A673 (cell line): Measurements from ENCODE around the gene ZDHHC20. TPM values are rescaled to one million over a fixed set of nuclear protein-coding genes. Genes with fewer than 3 reads are reported as not detected.
"Not testable (repeated sequence)": the region's sequence is repeated elsewhere in the genome, so short reads cannot be mapped to it uniquely, and the experiment has no call there.

ENCODE experiments used
- BruUV-seq: library from RNA; stranded (reverse); fragments of 400-500 nt; replicated peaks from 2 replicates; lab custom pipeline; 2021; lab: Mats Ljungman, UMichigan
- CTCF ChIA-PET: fragments of 300-600 bp; sonication (Branson Sonifier 250); formaldehyde crosslinking; loops from one replicate; lab custom pipeline; 2022; ENCODE audit warnings: antibody characterized with exemption; lab: Charles Lee
- POLR2A ChIA-PET: fragments of 300-600 bp; sonication (Branson Sonifier 250); formaldehyde crosslinking; loops from one replicate; lab custom pipeline; 2022; ENCODE audit warnings: antibody characterized with exemption; ENCODE audit not compliant: low non-redundant PET; lab: Charles Lee
- DNase-seq: peaks from one replicate; pipeline ENCODE4 v3.0.0-alpha.2; 2015; ENCODE audit warnings: low spot score
- H3K27ac ChIP-seq: fragments of 200-600 bp; sonication (generic); 2 replicates; pipeline ENCODE4 v1.5.1; 2016; ENCODE audit warnings: mixed run types, low read depth, mild to moderate bottlenecking, mixed read lengths, antibody characterized with exemption, low read length; ENCODE audit not compliant: poor library complexity, severe bottlenecking
- H3K27me3 ChIP-seq: fragments of 200-600 bp; sonication (generic); replicated peaks from 2 replicates; pipeline ENCODE4 v1.6.1; 2017; ENCODE audit warnings: mixed run types, low read depth, mild to moderate bottlenecking, mixed read lengths, antibody characterized with exemption, low read length; ENCODE audit not compliant: insufficient read depth, poor library complexity
- H3K36me3 ChIP-seq: fragments of 200-600 bp; sonication (generic); 2 replicates; pipeline ENCODE4 v1.6.1; 2016; ENCODE audit warnings: mixed run types, mild to moderate bottlenecking, mixed read lengths, antibody characterized with exemption, low read length; ENCODE audit not compliant: insufficient read depth, poor library complexity, severe bottlenecking
- H3K4me1 ChIP-seq: fragments of 200-600 bp; sonication (generic); 2 replicates; pipeline ENCODE4 v1.6.1; 2017; ENCODE audit warnings: mixed run types, mild to moderate bottlenecking, mixed read lengths, antibody characterized with exemption, low read length; ENCODE audit not compliant: insufficient read depth, poor library complexity, severe bottlenecking
- H3K4me3 ChIP-seq: fragments of 200-600 bp; sonication (generic); 2 replicates; pipeline ENCODE4 v1.5.1; 2016; ENCODE audit warnings: low read depth, mixed run types, mild to moderate bottlenecking, mixed read lengths, low read length; ENCODE audit not compliant: poor library complexity, severe bottlenecking
- H3K9me3 ChIP-seq: fragments of 200-600 bp; sonication (generic); 2 replicates; pipeline ENCODE4 v1.6.1; 2016; ENCODE audit warnings: mixed run types, low read depth, mild to moderate bottlenecking, mixed read lengths, antibody characterized with exemption, low read length; ENCODE audit not compliant: poor library complexity, severe bottlenecking
- CTCF ChIP-seq: fragments of 300-800, 200-600 bp; sonication (generic); conservative IDR thresholded peaks from 2 replicates; pipeline ENCODE4 v1.5.1; 2017; ENCODE audit warnings: low read depth, mild to moderate bottlenecking, antibody characterized with exemption, low read length, moderate library complexity, mixed read lengths
- EZH2 ChIP-seq: fragments of 200-600 bp; sonication (generic); IDR thresholded peaks from 2 replicates; pipeline ENCODE4 v1.6.1; 2017; ENCODE audit warnings: borderline replicate concordance, low read depth, mild to moderate bottlenecking, mixed read lengths, antibody characterized with exemption, low read length; ENCODE audit not compliant: poor library complexity, severe bottlenecking
- intact Hi-C: fragments of 100-400 bp; cut with micrococcal nuclease; formaldehyde crosslinking; loops from one replicate; pipeline ENCODE4 v1.10.0; 2022; ENCODE audit not compliant: unreplicated experiment
- total RNA-seq: library from RNA; stranded (reverse); gene quantifications from 2 replicates; pipeline ENCODE4 v1.2.3, GENCODE V29; 2021

Gene ZDHHC20
- total RNA-seq, 1 experiment from 2014 or later: 98.9 TPM

- intact Hi-C loops: no loop called here
- Histone ChIP-seq H3K4me1 (no peaks in the 10 kb centered on the region), H3K4me3 (no peak overlapping the region), H3K9me3 (peaks cover 16% of the 10 kb centered on the region), H3K36me3 (peaks cover 53% of the 10 kb centered on the region), H3K27ac (no peak overlapping the region), H3K27me3 (no peaks in the 10 kb centered on the region)
- CTCF ChIA-PET: no interaction called here
- DNase-seq: peak; percentile 62
- POLR2A ChIA-PET: no interaction called here
- TF ChIP-seq EZH2 (no peak), CTCF (no peak)
- no TSS peak for BruUV-seq
Observed at GRCh38 chr13:21383090-21383489, 76.0 kb downstream of the ZDHHC20 start.

- H3K36me3 ChIP-seq: peaks cover 22% of the 10 kb centered on the region
- CTCF ChIA-PET, intact Hi-C loops, BruUV-seq, DNase-seq, H3K9me3 ChIP-seq, H3K4me1 ChIP-seq, H3K27me3 ChIP-seq, POLR2A ChIA-PET, H3K27ac ChIP-seq, H3K4me3 ChIP-seq: not testable (repeated sequence)
Observed at GRCh38 chr13:21376998-21377985, 81.8 kb downstream of the ZDHHC20 start.

DNA sequence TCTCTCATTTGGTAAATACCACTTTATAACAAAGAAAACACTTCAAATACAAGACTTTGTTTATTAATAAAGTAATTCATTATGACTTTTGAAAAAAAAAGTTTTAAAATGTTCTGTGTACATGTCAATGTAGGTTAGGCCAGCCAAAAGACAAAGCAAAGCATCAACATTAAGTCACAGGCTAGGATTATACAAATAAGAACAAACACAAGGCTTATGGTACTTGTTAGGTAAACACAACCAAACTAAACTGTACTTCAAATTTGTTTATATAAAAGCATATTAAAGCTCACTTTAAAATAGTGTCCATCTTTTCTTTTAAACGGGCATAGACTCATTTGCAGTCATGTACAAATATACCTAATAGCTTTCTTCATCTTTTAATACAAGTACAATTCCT lies 86.6 kb downstream of the ZDHHC20 start:
- BruUV-seq: no TSS peak
- Histone ChIP-seq H3K27ac (no peak overlapping the region), H3K27me3 (no peaks in the 10 kb centered on the region), H3K9me3 (no peaks in the 10 kb centered on the region), H3K4me3 (no peak overlapping the region), H3K36me3 (peaks cover 10% of the 10 kb centered on the region), H3K4me1 (no peaks in the 10 kb centered on the region)
- POLR2A ChIA-PET: no interaction called here
- CTCF ChIA-PET: no interaction called here
- TF ChIP-seq EZH2: no peak
- no peak for TF ChIP-seq CTCF
- intact Hi-C loops: no loop called here
- no peak for DNase-seq
